SJCRH30 (cell line): ENCODE data around the gene ZNF362. TPM values are rescaled to one million over a fixed set of nuclear protein-coding genes. Genes with fewer than 3 reads are reported as not detected.

ENCODE experiments used
- DNase-seq, 2 experiments: peaks; one replicate each; pipeline ENCODE4 v3.0.0-alpha.2; 2015 to 2020
- H3K27ac ChIP-seq: fragments of 250-450 bp; sonication (Bioruptor Pico); 2 replicates; pipeline ENCODE4 v1.5.1; 2020; ENCODE audit warnings: mild to moderate bottlenecking, moderate library complexity
- H3K27me3 ChIP-seq: fragments of 250-450 bp; sonication (Bioruptor Pico); 2 replicates; pipeline ENCODE4 v1.5.1; 2020; ENCODE audit warnings: mild to moderate bottlenecking, moderate library complexity
- H3K36me3 ChIP-seq: fragments of 250-450 bp; sonication (Bioruptor Pico); 2 replicates; pipeline ENCODE4 v1.5.1; 2020; ENCODE audit warnings: mild to moderate bottlenecking, moderate library complexity
- H3K4me1 ChIP-seq: fragments of 250-450 bp; sonication (Bioruptor Pico); 2 replicates; pipeline ENCODE4 v1.5.1; 2020; ENCODE audit warnings: mild to moderate bottlenecking, moderate library complexity
- H3K4me3 ChIP-seq: fragments of 250-450 bp; sonication (Bioruptor Pico); 2 replicates; pipeline ENCODE4 v1.5.1; 2020; ENCODE audit warnings: mild to moderate bottlenecking, moderate library complexity
- H3K9me3 ChIP-seq: fragments of 250-450 bp; sonication (Bioruptor Pico); replicated peaks from 2 replicates; pipeline ENCODE4 v1.5.1; 2020; ENCODE audit warnings: mild to moderate bottlenecking, moderate library complexity
- total RNA-seq: library from RNA; depleted of rRNA; stranded (reverse); fragments of >200 nt; shearing (Covaris generic); gene quantifications from 2 replicates; pipeline ENCODE4 v1.2.3, GENCODE V29; 2014; rRNA removed

ZNF362 gene
- total RNA-seq: 27.3 and 29.3 TPM in 2 replicates

- Histone ChIP-seq H3K27ac (peak within 1 kb of the TSS; percentile 90), H3K9me3 (no peaks in the 10 kb centered on the region), H3K4me1 (peaks cover 14% of the 10 kb centered on the region; the same call in 1 of the 2 replicates), H3K36me3 (0 out of 2 replicates have a peak, but pooled peaks cover 2% of the 10 kb centered on the region), H3K27me3 (no peaks in the 10 kb centered on the region), H3K4me3 (peak within 1 kb of the TSS; percentile 89)
- DNase-seq: peak; percentile 63 to 69
Observed at GRCh38 chr1:33256471-33257206, at the start of gene ZNF362. Gene ZNF362 (plus strand): TSS chr1:33256492. CDS start chr1:33270575, 14,083 bp downstream.

- H3K27ac ChIP-seq: no peak overlapping the region
- no peak for DNase-seq
- no peaks in the 10 kb centered on the region for H3K36me3 ChIP-seq
- no peaks in the 10 kb centered on the region for H3K27me3 ChIP-seq
- H3K4me3 ChIP-seq: no peak overlapping the region
- H3K4me1 ChIP-seq: no peaks in the 10 kb centered on the region
- peaks cover 3% of the 10 kb centered on the region; the same call in 1 of the 2 replicates for H3K9me3 ChIP-seq
Observed at GRCh38 chr1:33211972-33212371, 44.3 kb upstream of the ZNF362 start.

- peaks cover 6% of the 10 kb centered on the region for H3K9me3 ChIP-seq
- peak overlapping the region; percentile 7; the same call in 1 of the 2 replicates for H3K27ac ChIP-seq
- no peaks in the 10 kb centered on the region for H3K27me3 ChIP-seq
- peak; percentile 66 to 71 for DNase-seq
- H3K36me3 ChIP-seq: no peaks in the 10 kb centered on the region
- no peak overlapping the region for H3K4me3 ChIP-seq
- H3K4me1 ChIP-seq: peaks cover 24% of the 10 kb centered on the region
Observed at GRCh38 chr1:33219886-33220661, 36.2 kb upstream of the ZNF362 start.

GRCh38 chr1:33220676-33221384, 35.5 kb upstream of the ZNF362 start:
- Histone ChIP-seq H3K4me3 (no peak overlapping the region), H3K9me3 (peaks cover 7% of the 10 kb centered on the region), H3K27me3 (no peaks in the 10 kb centered on the region), H3K27ac (no peak overlapping the region), H3K4me1 (peaks cover 24% of the 10 kb centered on the region), H3K36me3 (no peaks in the 10 kb centered on the region)
- peak; percentile 76 to 87 for DNase-seq

- DNase-seq: no peak
- H3K27me3 ChIP-seq: no peaks in the 10 kb centered on the region
- H3K4me3 ChIP-seq: no peak overlapping the region
- H3K9me3 ChIP-seq: peaks cover 7% of the 10 kb centered on the region
- H3K27ac ChIP-seq: no peak overlapping the region
- H3K36me3 ChIP-seq: no peaks in the 10 kb centered on the region
- peaks cover 24% of the 10 kb centered on the region for H3K4me1 ChIP-seq
Observed at GRCh38 chr1:33221385-33221758, 34.9 kb upstream of the ZNF362 start.

GRCh38 chr1:33222381-33222780, 33.9 kb upstream of the ZNF362 start:
- peaks cover 24% of the 10 kb centered on the region for H3K4me1 ChIP-seq
- no peak for DNase-seq
- H3K36me3 ChIP-seq: no peaks in the 10 kb centered on the region
- H3K27ac ChIP-seq: no peak overlapping the region
- no peaks in the 10 kb centered on the region for H3K27me3 ChIP-seq
- peaks cover 7% of the 10 kb centered on the region for H3K9me3 ChIP-seq
- no peak overlapping the region for H3K4me3 ChIP-seq

- H3K9me3 ChIP-seq: peaks cover 7% of the 10 kb centered on the region
- no peak overlapping the region for H3K4me3 ChIP-seq
- no peak for DNase-seq
- no peak overlapping the region for H3K27ac ChIP-seq
- H3K36me3 ChIP-seq: no peaks in the 10 kb centered on the region
- no peaks in the 10 kb centered on the region for H3K27me3 ChIP-seq
- H3K4me1 ChIP-seq: peaks cover 24% of the 10 kb centered on the region
Observed at GRCh38 chr1:33224166-33224707, 32.1 kb upstream of the ZNF362 start.

- Histone ChIP-seq H3K9me3 (peaks cover 7% of the 10 kb centered on the region), H3K27ac (no peak overlapping the region), H3K4me3 (no peak overlapping the region), H3K36me3 (no peaks in the 10 kb centered on the region), H3K4me1 (peaks cover 11% of the 10 kb centered on the region), H3K27me3 (no peaks in the 10 kb centered on the region)
- DNase-seq: no peak
Observed at GRCh38 chr1:33225586-33225985, 30.7 kb upstream of the ZNF362 start.

- DNase-seq: peak in 1 of 2 experiments; percentile 48
- no peak overlapping the region for H3K4me3 ChIP-seq
- peaks cover 3% of the 10 kb centered on the region; the same call in 1 of the 2 replicates for H3K9me3 ChIP-seq
- no peaks in the 10 kb centered on the region for H3K27me3 ChIP-seq
- no peaks in the 10 kb centered on the region for H3K36me3 ChIP-seq
- H3K4me1 ChIP-seq: peaks cover 1% of the 10 kb centered on the region
- H3K27ac ChIP-seq: no peak overlapping the region
Observed at GRCh38 chr1:33228935-33229487, 27.3 kb upstream of the ZNF362 start.

GRCh38 chr1:33231166-33231565, 25.1 kb upstream of the ZNF362 start:
- no peaks in the 10 kb centered on the region for H3K27me3 ChIP-seq
- no peak overlapping the region for H3K27ac ChIP-seq
- H3K4me1 ChIP-seq: peaks cover 15% of the 10 kb centered on the region
- DNase-seq: no peak
- no peaks in the 10 kb centered on the region for H3K9me3 ChIP-seq
- no peaks in the 10 kb centered on the region for H3K36me3 ChIP-seq
- H3K4me3 ChIP-seq: no peak overlapping the region

- H3K9me3 ChIP-seq: no peaks in the 10 kb centered on the region
- no peak for DNase-seq
- H3K27ac ChIP-seq: no peak overlapping the region
- no peaks in the 10 kb centered on the region for H3K27me3 ChIP-seq
- no peaks in the 10 kb centered on the region for H3K36me3 ChIP-seq
- peaks cover 15% of the 10 kb centered on the region for H3K4me1 ChIP-seq
- H3K4me3 ChIP-seq: no peak overlapping the region
Observed at GRCh38 chr1:33232716-33233115, 23.6 kb upstream of the ZNF362 start.

- Histone ChIP-seq H3K27me3 (no peaks in the 10 kb centered on the region), H3K36me3 (no peaks in the 10 kb centered on the region), H3K9me3 (no peaks in the 10 kb centered on the region), H3K4me3 (no peak overlapping the region), H3K4me1 (peaks cover 15% of the 10 kb centered on the region), H3K27ac (no peak overlapping the region)
- DNase-seq: no peak
Observed at GRCh38 chr1:33234131-33234530, 22.2 kb upstream of the ZNF362 start.

GRCh38 chr1:33234588-33234990, 21.7 kb upstream of the ZNF362 start:
- peak; percentile 77 to 78 for DNase-seq
- Histone ChIP-seq H3K4me1 (peaks cover 15% of the 10 kb centered on the region), H3K9me3 (no peaks in the 10 kb centered on the region), H3K27me3 (no peaks in the 10 kb centered on the region), H3K4me3 (no peak overlapping the region), H3K27ac (no peak overlapping the region), H3K36me3 (no peaks in the 10 kb centered on the region)

GRCh38 chr1:33235521-33235920, 20.8 kb upstream of the ZNF362 start:
- no peak for DNase-seq
- Histone ChIP-seq H3K27ac (no peak overlapping the region), H3K9me3 (no peaks in the 10 kb centered on the region), H3K27me3 (no peaks in the 10 kb centered on the region), H3K4me3 (no peak overlapping the region), H3K4me1 (peaks cover 15% of the 10 kb centered on the region), H3K36me3 (no peaks in the 10 kb centered on the region)
